ENCODE results near the gene TULP1.
A peak's percentile ranks its signal among the peaks of the same experiment; 100 is the strongest.

The TULP1 gene

GRCh38 chr6:35473075-35473849 is 39.4 kb downstream of the TULP1 start:
- 90 to 95% methylated on average over 4 to 6 of the region's 9 CpGs for WGBS, 2 experiments (ENCODE audit: insufficient coverage in 2 of 2)

GRCh38 chr6:35471836-35472345 is 40.8 kb downstream of the TULP1 start:
- H3K27ac ChIP-seq (ENCODE audit: low read depth, low read length, severe bottlenecking), result peak overlapping the region; percentile 51
- WGBS, 2 experiments (ENCODE audit: insufficient coverage in 2 of 2), result 88 to 91% methylated on average over 6 to 7 of the region's 8 CpGs
- no peaks in the 10 kb centered on the region for H3K9me3 ChIP-seq (ENCODE audit: control insufficient read depth, low read length)
- H3K36me3 ChIP-seq (ENCODE audit: control insufficient read depth, insufficient read depth, low read length), result peaks cover 64% of the 10 kb centered on the region
- no peak overlapping the region for H3K4me3 ChIP-seq (ENCODE audit: extremely low read depth, insufficient read depth, low read length, poor library complexity, severe bottlenecking)
- H3K4me1 ChIP-seq (ENCODE audit: control insufficient read depth, insufficient read depth, low read length, poor library complexity, severe bottlenecking), result peaks cover 12% of the 10 kb centered on the region

More at GRCh38 chr6:35473075-35473849, 39.4 kb downstream of the TULP1 start:
- H3K4me3 ChIP-seq (ENCODE audit: extremely low read depth, insufficient read depth, low read length, poor library complexity, severe bottlenecking), result no peak overlapping the region
- peaks cover 10% of the 10 kb centered on the region for H3K4me1 ChIP-seq (ENCODE audit: control insufficient read depth, insufficient read depth, low read length, poor library complexity, severe bottlenecking)
- no peaks in the 10 kb centered on the region for H3K9me3 ChIP-seq (ENCODE audit: control insufficient read depth, low read length)
- H3K27ac ChIP-seq (ENCODE audit: low read depth, low read length, severe bottlenecking), result no peak overlapping the region
- H3K36me3 ChIP-seq (ENCODE audit: control insufficient read depth, insufficient read depth, low read length), result peaks cover 77% of the 10 kb centered on the region

- H3K36me3 ChIP-seq (ENCODE audit: control insufficient read depth, insufficient read depth, low read length), result peaks cover 76% of the 10 kb centered on the region
Measured at GRCh38 chr6:35470663-35471120, 42.0 kb downstream of the TULP1 start.

GRCh38 chr6:35469751-35470662 is 42.7 kb downstream of the TULP1 start:
- Histone ChIP-seq H3K27ac (ENCODE audit: low read depth, low read length, severe bottlenecking) (peak overlapping the region; percentile 96), H3K36me3 (ENCODE audit: control insufficient read depth, insufficient read depth, low read length) (peaks cover 76% of the 10 kb centered on the region)

More at GRCh38 chr6:35470663-35471120, 42.0 kb downstream of the TULP1 start:
- 60 to 95% methylated on average over 1 to 2 of the region's 3 CpGs for WGBS, 2 experiments (ENCODE audit: insufficient coverage in 2 of 2)
- peak overlapping the region; percentile 93 for H3K4me3 ChIP-seq (ENCODE audit: extremely low read depth, insufficient read depth, low read length, poor library complexity, severe bottlenecking)
- H3K4me1 ChIP-seq (ENCODE audit: control insufficient read depth, insufficient read depth, low read length, poor library complexity, severe bottlenecking), result peaks cover 12% of the 10 kb centered on the region
- peak overlapping the region; percentile 31 for H3K27ac ChIP-seq (ENCODE audit: low read depth, low read length, severe bottlenecking)
- no peaks in the 10 kb centered on the region for H3K9me3 ChIP-seq (ENCODE audit: control insufficient read depth, low read length)

GRCh38 chr6:35468980-35469750 is 43.5 kb downstream of the TULP1 start:
- peak overlapping the region; percentile 93 for H3K4me3 ChIP-seq (ENCODE audit: extremely low read depth, insufficient read depth, low read length, poor library complexity, severe bottlenecking)
- peaks cover 12% of the 10 kb centered on the region for H3K4me1 ChIP-seq (ENCODE audit: control insufficient read depth, insufficient read depth, low read length, poor library complexity, severe bottlenecking)
- H3K9me3 ChIP-seq (ENCODE audit: control insufficient read depth, low read length), result no peaks in the 10 kb centered on the region
- 1% methylated on average over 27 to 34 of the region's 37 CpGs for WGBS, 2 experiments (ENCODE audit: insufficient coverage in 2 of 2)
- peak overlapping the region; percentile 96 for H3K27ac ChIP-seq (ENCODE audit: low read depth, low read length, severe bottlenecking)
- peaks cover 68% of the 10 kb centered on the region for H3K36me3 ChIP-seq (ENCODE audit: control insufficient read depth, insufficient read depth, low read length)

More at GRCh38 chr6:35469751-35470662, 42.7 kb downstream of the TULP1 start:
- no peaks in the 10 kb centered on the region for H3K9me3 ChIP-seq (ENCODE audit: control insufficient read depth, low read length)
- peak overlapping the region; percentile 93 for H3K4me3 ChIP-seq (ENCODE audit: extremely low read depth, insufficient read depth, low read length, poor library complexity, severe bottlenecking)
- WGBS, 2 experiments (ENCODE audit: insufficient coverage in 2 of 2), result 20 to 28% methylated on average over 12 of the region's 18 CpGs
- peaks cover 12% of the 10 kb centered on the region for H3K4me1 ChIP-seq (ENCODE audit: control insufficient read depth, insufficient read depth, low read length, poor library complexity, severe bottlenecking)

- H3K9me3 ChIP-seq (ENCODE audit: control insufficient read depth, low read length), result no peaks in the 10 kb centered on the region
- peaks cover 12% of the 10 kb centered on the region for H3K4me1 ChIP-seq (ENCODE audit: control insufficient read depth, insufficient read depth, low read length, poor library complexity, severe bottlenecking)
- peak within 1 kb of the TSS; percentile 96 for H3K27ac ChIP-seq (ENCODE audit: low read depth, low read length, severe bottlenecking)
- 0 to 1% methylated on average over 77 to 82 of the region's 86 CpGs for WGBS, 2 experiments (ENCODE audit: insufficient coverage in 2 of 2)
- peaks cover 68% of the 10 kb centered on the region for H3K36me3 ChIP-seq (ENCODE audit: control insufficient read depth, insufficient read depth, low read length)
- peak within 1 kb of the TSS; percentile 93 for H3K4me3 ChIP-seq (ENCODE audit: extremely low read depth, insufficient read depth, low read length, poor library complexity, severe bottlenecking)
Measured at GRCh38 chr6:35468181-35468979, 44.3 kb downstream of the TULP1 start, which contains the start of gene RPL10A. TSS of gene RPL10A (plus strand) at chr6:35468401. CDS start at chr6:35468435, 34 bp downstream.

- Histone ChIP-seq H3K36me3 (ENCODE audit: control insufficient read depth, insufficient read depth, low read length) (peaks cover 61% of the 10 kb centered on the region), H3K4me3 (ENCODE audit: extremely low read depth, insufficient read depth, low read length, poor library complexity, severe bottlenecking) (no peak overlapping the region), H3K9me3 (ENCODE audit: control insufficient read depth, low read length) (no peaks in the 10 kb centered on the region), H3K27ac (ENCODE audit: low read depth, low read length, severe bottlenecking) (no peak overlapping the region), H3K4me1 (ENCODE audit: control insufficient read depth, insufficient read depth, low read length, poor library complexity, severe bottlenecking) (peaks cover 5% of the 10 kb centered on the region)
- 100% methylated on average over 1 of the region's 1 CpG; no CpG with 5 or more reads in 1 of the 2 experiments for WGBS, 2 experiments (ENCODE audit: insufficient coverage in 2 of 2)
Measured at GRCh38 chr6:35465646-35466045, 47.0 kb downstream of the TULP1 start.

GRCh38 chr6:35463292-35463691 is 49.4 kb downstream of the TULP1 start:
- no peaks in the 10 kb centered on the region for H3K9me3 ChIP-seq (ENCODE audit: control insufficient read depth, low read length)
- WGBS, 2 experiments (ENCODE audit: insufficient coverage in 2 of 2), result 100% methylated on average over 2 to 3 of the region's 4 CpGs
- H3K4me1 ChIP-seq (ENCODE audit: control insufficient read depth, insufficient read depth, low read length, poor library complexity, severe bottlenecking), result peaks cover 2% of the 10 kb centered on the region
- no peak overlapping the region for H3K27ac ChIP-seq (ENCODE audit: low read depth, low read length, severe bottlenecking)
- peaks cover 62% of the 10 kb centered on the region for H3K36me3 ChIP-seq (ENCODE audit: control insufficient read depth, insufficient read depth, low read length)
- H3K4me3 ChIP-seq (ENCODE audit: extremely low read depth, insufficient read depth, low read length, poor library complexity, severe bottlenecking), result no peak overlapping the region

GRCh38 chr6:35461270-35461669 is 51.4 kb downstream of the TULP1 start:
- no peaks in the 10 kb centered on the region for H3K4me1 ChIP-seq (ENCODE audit: control insufficient read depth, insufficient read depth, low read length, poor library complexity, severe bottlenecking)
- peaks cover 62% of the 10 kb centered on the region for H3K36me3 ChIP-seq (ENCODE audit: control insufficient read depth, insufficient read depth, low read length)
- no peak overlapping the region for H3K4me3 ChIP-seq (ENCODE audit: extremely low read depth, insufficient read depth, low read length, poor library complexity, severe bottlenecking)
- no peaks in the 10 kb centered on the region for H3K9me3 ChIP-seq (ENCODE audit: control insufficient read depth, low read length)
- WGBS, 2 experiments (ENCODE audit: insufficient coverage in 2 of 2), result 70 to 78% methylated on average over 3 of the region's 3 CpGs
- no peak overlapping the region for H3K27ac ChIP-seq (ENCODE audit: low read depth, low read length, severe bottlenecking)

All from mesodermal cell (in vitro differentiated cells).